Measurements from ENCODE around the gene UBE2L5.

UBE2L5 gene

GRCh38 chr13:30466841-30467252, 44.6 kb downstream of the UBE2L5 start:
- no peak overlapping the region for H2BK120ac ChIP-seq (ENCODE audit: low read depth, low read length)
- H3K36me3 ChIP-seq (replicated peaks in 1 of 2; ENCODE audit: control insufficient read depth in 2 of 2, insufficient read depth in 2 of 2, low read length in 2 of 2), result peaks cover 3 to 21% of the 10 kb centered on the region in 2 donors
- H3K23ac ChIP-seq (ENCODE audit: low read depth, low read length, poor library complexity), result no peak overlapping the region
- H3K18ac ChIP-seq (ENCODE audit: low read length), result no peak overlapping the region
- H3K4me1 ChIP-seq (ENCODE audit: control insufficient read depth in 2 of 2, insufficient read depth in 1 of 2, low read depth in 1 of 2, low read length in 2 of 2), result peaks cover 4 to 11% of the 10 kb centered on the region in 2 donors
- H2BK5ac ChIP-seq (ENCODE audit: low read length), result no peak overlapping the region
- no peak overlapping the region for H3K4ac ChIP-seq (ENCODE audit: low read length)
- no peak overlapping the region for H4K8ac ChIP-seq (ENCODE audit: low read depth, low read length)
- H2AFZ ChIP-seq (ENCODE audit: low read length), result peak overlapping the region; percentile 80
- no peak overlapping the region for H3K4me2 ChIP-seq (ENCODE audit: insufficient read depth, low read length, poor library complexity, severe bottlenecking)
- no peaks in the 10 kb centered on the region for H3K9me3 ChIP-seq (replicated peaks in 1 of 2; ENCODE audit: control insufficient read depth in 2 of 2, insufficient read depth in 1 of 2, low read depth in 1 of 2, low read length in 2 of 2)
- no peak for DNase-seq (ENCODE audit: low spot score)
- H3K27me3 ChIP-seq (ENCODE audit: control insufficient read depth in 3 of 3, insufficient read depth in 3 of 3, low read depth in 1 of 3, low read length in 3 of 3), result no peaks in the 10 kb centered on the region
- H3K27ac ChIP-seq (replicated peaks; ENCODE audit: low read length), result no peak overlapping the region
- no peak overlapping the region for H2AK5ac ChIP-seq (ENCODE audit: low read depth, low read length)
- H3K14ac ChIP-seq (ENCODE audit: low read length), result no peak overlapping the region
- no peak overlapping the region for H2BK15ac ChIP-seq (ENCODE audit: low read length)
- H3K79me1 ChIP-seq (ENCODE audit: low read depth, low read length), result peaks cover 2% of the 10 kb centered on the region
- no peak overlapping the region for H2BK12ac ChIP-seq (ENCODE audit: low read length)
- no CpG with 5 or more reads among the region's 4 CpGs for WGBS, 2 donors (ENCODE audit: extremely low coverage in 2 of 2, insufficient read length in 2 of 2, insufficient replicate concordance in 1 of 2)
- peak overlapping the region in 1 of 2 donors; percentile 81 for H3K4me3 ChIP-seq (ENCODE audit: low read length in 2 of 2)
- H3K9ac ChIP-seq (ENCODE audit: low read depth, low read length, poor library complexity), result no peak overlapping the region
- H4K91ac ChIP-seq (ENCODE audit: low read depth, low read length, poor library complexity), result no peak overlapping the region

DNA sequence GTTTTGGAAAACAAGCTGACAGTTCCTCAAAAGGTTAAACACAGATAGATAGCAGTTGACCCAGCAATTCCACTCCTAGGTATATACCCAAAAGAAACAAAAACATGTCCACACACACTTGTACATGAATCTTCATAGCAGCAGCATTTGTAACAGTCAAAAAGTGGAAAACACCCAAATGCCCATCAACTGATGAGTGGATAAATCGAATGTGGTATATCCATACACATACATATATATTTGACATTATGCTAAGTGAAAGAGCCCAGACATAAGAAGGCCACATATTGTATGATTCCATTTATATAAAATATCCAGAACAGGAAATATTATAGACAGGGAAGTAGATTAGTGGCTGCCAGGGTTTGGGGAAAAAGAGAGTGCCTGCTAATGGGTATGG, 51.4 kb downstream of the UBE2L5 start:
- H3K4me2 ChIP-seq (ENCODE audit: insufficient read depth, low read length, poor library complexity, severe bottlenecking), result no peak overlapping the region
- no peak overlapping the region for H2AK5ac ChIP-seq (ENCODE audit: low read depth, low read length)
- no peak overlapping the region for H3K9ac ChIP-seq (ENCODE audit: low read depth, low read length, poor library complexity)
- no peak overlapping the region for H4K91ac ChIP-seq (ENCODE audit: low read depth, low read length, poor library complexity)
- H3K4me1 ChIP-seq (ENCODE audit: control insufficient read depth in 2 of 2, insufficient read depth in 1 of 2, low read depth in 1 of 2, low read length in 2 of 2), result peaks cover 0 to 7% of the 10 kb centered on the region in 2 donors
- no peak overlapping the region for H2AFZ ChIP-seq (ENCODE audit: low read length)
- no peak overlapping the region for H3K4me3 ChIP-seq (ENCODE audit: low read length in 2 of 2)
- H3K4ac ChIP-seq (ENCODE audit: low read length), result no peak overlapping the region
- no peak for DNase-seq (ENCODE audit: low spot score)
- H2BK120ac ChIP-seq (ENCODE audit: low read depth, low read length), result no peak overlapping the region
- no peak overlapping the region for H3K27ac ChIP-seq (replicated peaks; ENCODE audit: low read length)
- H3K79me1 ChIP-seq (ENCODE audit: low read depth, low read length), result no peaks in the 10 kb centered on the region
- no peak overlapping the region for H2BK15ac ChIP-seq (ENCODE audit: low read length)
- H3K14ac ChIP-seq (ENCODE audit: low read length), result no peak overlapping the region
- no peak overlapping the region for H3K18ac ChIP-seq (ENCODE audit: low read length)
- no peak overlapping the region for H4K8ac ChIP-seq (ENCODE audit: low read depth, low read length)
- H3K36me3 ChIP-seq (replicated peaks in 1 of 2; ENCODE audit: control insufficient read depth in 2 of 2, insufficient read depth in 2 of 2, low read length in 2 of 2), result no peaks in the 10 kb centered on the region
- no peaks in the 10 kb centered on the region for H3K9me3 ChIP-seq (replicated peaks in 1 of 2; ENCODE audit: control insufficient read depth in 2 of 2, insufficient read depth in 1 of 2, low read depth in 1 of 2, low read length in 2 of 2)
- no peak overlapping the region for H2BK12ac ChIP-seq (ENCODE audit: low read length)
- no peak overlapping the region for H3K23ac ChIP-seq (ENCODE audit: low read depth, low read length, poor library complexity)
- H2BK5ac ChIP-seq (ENCODE audit: low read length), result no peak overlapping the region
- WGBS, 2 donors (ENCODE audit: extremely low coverage in 2 of 2, insufficient read length in 2 of 2, insufficient replicate concordance in 1 of 2), result no CpG with 5 or more reads among the region's 1 CpG
- no peaks in the 10 kb centered on the region for H3K27me3 ChIP-seq (ENCODE audit: control insufficient read depth in 3 of 3, insufficient read depth in 3 of 3, low read depth in 1 of 3, low read length in 3 of 3)

GRCh38 chr13:30477346-30478195, 55.3 kb downstream of the UBE2L5 start:
- Histone ChIP-seq H2AK5ac (ENCODE audit: low read depth, low read length) (no peak overlapping the region), H2BK15ac (ENCODE audit: low read length) (no peak overlapping the region), H3K4me1 (ENCODE audit: control insufficient read depth in 2 of 2, insufficient read depth in 1 of 2, low read depth in 1 of 2, low read length in 2 of 2) (peaks cover 0 to 10% of the 10 kb centered on the region in 2 donors), H3K27me3 (ENCODE audit: control insufficient read depth in 3 of 3, insufficient read depth in 3 of 3, low read depth in 1 of 3, low read length in 3 of 3) (no peaks in the 10 kb centered on the region), H2AFZ (ENCODE audit: low read length) (peak overlapping the region; percentile 81), H4K8ac (ENCODE audit: low read depth, low read length) (no peak overlapping the region), H3K23ac (ENCODE audit: low read depth, low read length, poor library complexity) (no peak overlapping the region), H3K36me3 (replicated peaks in 1 of 2; ENCODE audit: control insufficient read depth in 2 of 2, insufficient read depth in 2 of 2, low read length in 2 of 2) (no peaks in the 10 kb centered on the region), H3K4me2 (ENCODE audit: insufficient read depth, low read length, poor library complexity, severe bottlenecking) (no peak overlapping the region), H3K9me3 (replicated peaks in 1 of 2; ENCODE audit: control insufficient read depth in 2 of 2, insufficient read depth in 1 of 2, low read depth in 1 of 2, low read length in 2 of 2) (no peaks in the 10 kb centered on the region), H4K91ac (ENCODE audit: low read depth, low read length, poor library complexity) (no peak overlapping the region), H2BK120ac (ENCODE audit: low read depth, low read length) (no peak overlapping the region), H2BK5ac (ENCODE audit: low read length) (no peak overlapping the region), H3K79me1 (ENCODE audit: low read depth, low read length) (no peaks in the 10 kb centered on the region), H3K27ac (replicated peaks; ENCODE audit: low read length) (no peak overlapping the region), H3K4me3 (ENCODE audit: low read length in 2 of 2) (no peak overlapping the region), H3K18ac (ENCODE audit: low read length) (peak overlapping the region; percentile 2), H3K4ac (ENCODE audit: low read length) (no peak overlapping the region), H3K9ac (ENCODE audit: low read depth, low read length, poor library complexity) (no peak overlapping the region), H3K14ac (ENCODE audit: low read length) (no peak overlapping the region), H2BK12ac (ENCODE audit: low read length) (no peak overlapping the region)
- no CpG with 5 or more reads among the region's 4 CpGs for WGBS, 2 donors (ENCODE audit: extremely low coverage in 2 of 2, insufficient read length in 2 of 2, insufficient replicate concordance in 1 of 2)
- no peak for DNase-seq (ENCODE audit: low spot score)

Measured in neuronal stem cell (in vitro differentiated cells).